Measurements from ENCODE around the gene PHLDA2. TPM values are rescaled to one million over a fixed set of nuclear protein-coding genes. Genes with fewer than 3 reads are reported as not detected.

The PHLDA2 gene
- total RNA-seq, 1 experiment from 2014 or later = 195 TPM

GRCh38 chr11:2974272-2974671, 45.1 kb upstream of the PHLDA2 start:
- no peak for DNase-seq (ENCODE audit: low read depth, low spot score)
- Histone ChIP-seq H3K36me3 (ENCODE audit: control insufficient read depth, insufficient read depth, low read length) (peaks cover 64% of the 10 kb centered on the region), H3K4me3 (ENCODE audit: low read depth in 2 of 2, low read length in 2 of 2) (no peak overlapping the region), H3K4me1 (ENCODE audit: control insufficient read depth, insufficient read depth, low read length) (no peaks in the 10 kb centered on the region), H3K27me3 (ENCODE audit: control insufficient read depth, insufficient read depth, low read length) (no peaks in the 10 kb centered on the region), H3K9me3 (ENCODE audit: control insufficient read depth, insufficient read depth, low read depth, low read length) (no peaks in the 10 kb centered on the region), H3K27ac (ENCODE audit: low read length) (no peak overlapping the region)
- TF ChIP-seq POLR2AphosphoS5 (IDR thresholded peaks at IDR 0.05; ENCODE audit: low read depth, low read length) = no peak
- no peak for TF ChIP-seq SIN3A (IDR thresholded peaks at IDR 0.05; ENCODE audit: borderline replicate concordance, insufficient read depth, low read depth, low read length)
- no peak for TF ChIP-seq TCF7L2 (IDR thresholded peaks at IDR 0.05; ENCODE audit: low read depth, low read length)
- TF ChIP-seq REST (IDR thresholded peaks at IDR 0.05; ENCODE audit: insufficient read depth in 1 of 2, low read depth in 2 of 2, low read length in 1 of 2) = no peak
- no peak for TF ChIP-seq CTCF (IDR thresholded peaks at IDR 0.05)
- in situ Hi-C loops (cut with HindIII; ENCODE audit: low pct_unique_long_range_greater_than_20kb, low sequenced_read_pairs) (no loop called here), intact Hi-C loops (cut with micrococcal nuclease; ENCODE audit: unreplicated experiment) (no loop called here)
- BruUV-seq (replicated peaks) = no TSS peak
- ChIA-PET CTCF (no interaction called here), POLR2A (no interaction called here)
- no peak for ATAC-seq

- DNase-seq (ENCODE audit: low read depth, low spot score) (no peak), ATAC-seq (no peak)
- no peaks in the 10 kb centered on the region for H3K27me3 ChIP-seq (ENCODE audit: control insufficient read depth, insufficient read depth, low read length)
- no peak overlapping the region for H3K4me3 ChIP-seq (ENCODE audit: low read depth in 2 of 2, low read length in 2 of 2)
- H3K36me3 ChIP-seq (ENCODE audit: control insufficient read depth, insufficient read depth, low read length) = peaks cover 64% of the 10 kb centered on the region
- no peaks in the 10 kb centered on the region for H3K9me3 ChIP-seq (ENCODE audit: control insufficient read depth, insufficient read depth, low read depth, low read length)
- POLR2A ChIA-PET = interaction anchor here (0.6 to 1.4 kb wide), 2 partner anchors 24 to 39 kb away, joined by 3 read pairs; partner anchors contain the start of genes NAP1L4 and PHLDA2
- no peaks in the 10 kb centered on the region for H3K4me1 ChIP-seq (ENCODE audit: control insufficient read depth, insufficient read depth, low read length)
- intact Hi-C loops (cut with micrococcal nuclease; ENCODE audit: unreplicated experiment) (no loop called here), in situ Hi-C loops (cut with HindIII; ENCODE audit: low pct_unique_long_range_greater_than_20kb, low sequenced_read_pairs) (no loop called here)
- no peak overlapping the region for H3K27ac ChIP-seq (ENCODE audit: low read length)
- BruUV-seq (replicated peaks) = no TSS peak
- CTCF ChIA-PET = no interaction called here
- TF ChIP-seq CTCF (IDR thresholded peaks at IDR 0.05) (no peak), SIN3A (IDR thresholded peaks at IDR 0.05; ENCODE audit: borderline replicate concordance, insufficient read depth, low read depth, low read length) (no peak), POLR2AphosphoS5 (IDR thresholded peaks at IDR 0.05; ENCODE audit: low read depth, low read length) (no peak), TCF7L2 (IDR thresholded peaks at IDR 0.05; ENCODE audit: low read depth, low read length) (no peak), REST (IDR thresholded peaks at IDR 0.05; ENCODE audit: insufficient read depth in 1 of 2, low read depth in 2 of 2, low read length in 1 of 2) (no peak)
Measured at GRCh38 chr11:2968341-2968900, 39.2 kb upstream of the PHLDA2 start.

Data from Panc1 (cell line).